Measurements from ENCODE around the gene LYSMD1.

DNA sequence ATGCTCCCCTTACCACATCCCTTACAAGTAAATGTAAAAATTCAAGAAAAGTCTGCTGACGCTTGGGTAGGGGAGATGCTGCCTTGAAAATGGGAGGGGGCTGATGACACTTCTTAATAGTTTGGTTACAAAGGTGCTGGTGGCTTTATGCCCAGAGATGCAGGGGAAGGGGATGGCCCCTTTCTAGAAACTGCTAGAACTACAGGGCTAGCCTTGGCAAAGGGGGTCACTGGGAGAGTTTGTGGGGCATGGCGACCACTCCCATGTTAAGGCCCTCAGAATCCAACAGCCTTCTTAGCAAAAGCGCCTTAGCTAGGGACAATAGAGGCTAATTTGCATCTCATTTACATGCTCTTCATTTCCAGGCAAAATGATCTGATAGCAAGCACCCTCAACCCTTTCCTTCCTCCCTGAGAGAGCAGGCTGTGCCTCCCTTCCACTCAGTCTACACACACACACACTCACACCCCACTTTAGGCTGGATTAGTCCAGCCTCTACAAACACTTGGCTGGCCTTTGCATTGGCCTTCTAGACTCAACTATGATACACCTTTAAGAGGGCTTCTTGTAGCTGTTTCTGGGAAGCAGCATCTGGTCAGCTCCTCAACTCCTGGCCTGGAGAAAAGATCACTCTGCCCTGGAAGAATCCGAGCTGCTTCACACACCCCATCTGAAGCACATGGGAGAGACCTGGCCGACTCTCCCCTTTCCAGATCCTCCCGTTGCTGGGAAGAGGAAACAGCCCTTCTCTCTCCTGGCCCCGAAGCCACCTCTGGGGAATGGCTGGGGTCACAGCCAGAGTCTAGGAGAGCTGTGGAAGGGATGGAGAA lies 21.0 kb downstream of the LYSMD1 start:
- TF ChIP-seq, protein P1, sequence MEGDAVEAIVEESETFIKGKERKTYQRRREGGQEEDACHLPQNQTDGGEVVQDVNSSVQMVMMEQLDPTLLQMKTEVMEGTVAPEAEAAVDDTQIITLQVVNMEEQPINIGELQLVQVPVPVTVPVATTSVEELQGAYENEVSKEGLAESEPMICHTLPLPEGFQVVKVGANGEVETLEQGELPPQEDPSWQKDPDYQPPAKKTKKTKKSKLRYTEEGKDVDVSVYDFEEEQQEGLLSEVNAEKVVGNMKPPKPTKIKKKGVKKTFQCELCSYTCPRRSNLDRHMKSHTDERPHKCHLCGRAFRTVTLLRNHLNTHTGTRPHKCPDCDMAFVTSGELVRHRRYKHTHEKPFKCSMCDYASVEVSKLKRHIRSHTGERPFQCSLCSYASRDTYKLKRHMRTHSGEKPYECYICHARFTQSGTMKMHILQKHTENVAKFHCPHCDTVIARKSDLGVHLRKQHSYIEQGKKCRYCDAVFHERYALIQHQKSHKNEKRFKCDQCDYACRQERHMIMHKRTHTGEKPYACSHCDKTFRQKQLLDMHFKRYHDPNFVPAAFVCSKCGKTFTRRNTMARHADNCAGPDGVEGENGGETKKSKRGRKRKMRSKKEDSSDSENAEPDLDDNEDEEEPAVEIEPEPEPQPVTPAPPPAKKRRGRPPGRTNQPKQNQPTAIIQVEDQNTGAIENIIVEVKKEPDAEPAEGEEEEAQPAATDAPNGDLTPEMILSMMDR (IDR thresholded peaks at IDR 0.05) = no peak
- TF ChIP-seq POLR2A (IDR thresholded peaks at IDR 0.05) = no peak
